ENCODE measurements around the gene SCARF1.

Gene SCARF1

DNA sequence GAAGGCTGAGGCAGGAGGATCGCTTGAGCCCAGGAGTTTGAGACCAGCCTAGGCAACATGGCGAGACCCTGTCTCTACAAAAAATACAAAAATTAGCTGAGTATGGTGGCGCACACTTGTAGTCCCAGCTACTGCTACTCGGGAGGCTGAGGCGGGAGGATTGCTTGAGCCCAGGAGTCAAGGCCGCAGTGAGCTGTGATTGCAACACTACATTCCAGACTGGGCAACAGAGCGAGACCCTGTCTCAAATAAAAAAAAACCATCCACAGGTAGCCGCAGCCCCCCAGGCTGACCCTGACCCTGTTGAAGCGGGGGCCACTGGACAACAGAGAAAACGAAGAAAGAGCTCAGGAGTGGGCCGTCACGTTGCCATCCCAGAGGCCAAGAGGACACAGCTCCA lies 20.9 kb downstream of the SCARF1 start:
- H3K9me2 ChIP-seq (ENCODE audit: low read depth, low read length) = no peaks in the 10 kb centered on the region
- H3K9ac ChIP-seq (ENCODE audit: low read length) = peak overlapping the region; percentile 92; the same call in 1 of the 2 replicates
- no peak overlapping the region for H2AFZ ChIP-seq (ENCODE audit: low read length)
- H3K79me2 ChIP-seq (ENCODE audit: insufficient read depth, low read length) = peaks cover 24% of the 10 kb centered on the region
- H3K27ac ChIP-seq (ENCODE audit: low read depth, low read length, poor library complexity, severe bottlenecking) = peak overlapping the region; percentile 96
- no peaks in the 10 kb centered on the region for H4K20me1 ChIP-seq (ENCODE audit: insufficient read depth, low read length)
- TF ChIP-seq, protein P1, sequence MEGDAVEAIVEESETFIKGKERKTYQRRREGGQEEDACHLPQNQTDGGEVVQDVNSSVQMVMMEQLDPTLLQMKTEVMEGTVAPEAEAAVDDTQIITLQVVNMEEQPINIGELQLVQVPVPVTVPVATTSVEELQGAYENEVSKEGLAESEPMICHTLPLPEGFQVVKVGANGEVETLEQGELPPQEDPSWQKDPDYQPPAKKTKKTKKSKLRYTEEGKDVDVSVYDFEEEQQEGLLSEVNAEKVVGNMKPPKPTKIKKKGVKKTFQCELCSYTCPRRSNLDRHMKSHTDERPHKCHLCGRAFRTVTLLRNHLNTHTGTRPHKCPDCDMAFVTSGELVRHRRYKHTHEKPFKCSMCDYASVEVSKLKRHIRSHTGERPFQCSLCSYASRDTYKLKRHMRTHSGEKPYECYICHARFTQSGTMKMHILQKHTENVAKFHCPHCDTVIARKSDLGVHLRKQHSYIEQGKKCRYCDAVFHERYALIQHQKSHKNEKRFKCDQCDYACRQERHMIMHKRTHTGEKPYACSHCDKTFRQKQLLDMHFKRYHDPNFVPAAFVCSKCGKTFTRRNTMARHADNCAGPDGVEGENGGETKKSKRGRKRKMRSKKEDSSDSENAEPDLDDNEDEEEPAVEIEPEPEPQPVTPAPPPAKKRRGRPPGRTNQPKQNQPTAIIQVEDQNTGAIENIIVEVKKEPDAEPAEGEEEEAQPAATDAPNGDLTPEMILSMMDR (IDR thresholded peaks at IDR 0.05; ENCODE audit: low read length) = no peak
- TF ChIP-seq EZH2 (IDR thresholded peaks at IDR 0.05; ENCODE audit: borderline replicate concordance, low read length) = no peak
- peaks cover 31% of the 10 kb centered on the region for H3K4me1 ChIP-seq (ENCODE audit: insufficient read depth, low read length, severe bottlenecking)
- H3F3A ChIP-seq (ENCODE audit: insufficient read depth, low read length) = no peaks in the 10 kb centered on the region
- H3K4me2 ChIP-seq (ENCODE audit: low read length) = peak overlapping the region; percentile 96
- H3K4me3 ChIP-seq (ENCODE audit: low read depth, low read length, poor library complexity, severe bottlenecking) = peak overlapping the region; percentile 92
- H3K36me3 ChIP-seq (ENCODE audit: insufficient read depth, low read length) = peaks cover 71% of the 10 kb centered on the region
- H3K27me3 ChIP-seq (ENCODE audit: insufficient read depth, low read length) = no peaks in the 10 kb centered on the region
- H3K9me3 ChIP-seq (ENCODE audit: low read length) = no peaks in the 10 kb centered on the region

DNA sequence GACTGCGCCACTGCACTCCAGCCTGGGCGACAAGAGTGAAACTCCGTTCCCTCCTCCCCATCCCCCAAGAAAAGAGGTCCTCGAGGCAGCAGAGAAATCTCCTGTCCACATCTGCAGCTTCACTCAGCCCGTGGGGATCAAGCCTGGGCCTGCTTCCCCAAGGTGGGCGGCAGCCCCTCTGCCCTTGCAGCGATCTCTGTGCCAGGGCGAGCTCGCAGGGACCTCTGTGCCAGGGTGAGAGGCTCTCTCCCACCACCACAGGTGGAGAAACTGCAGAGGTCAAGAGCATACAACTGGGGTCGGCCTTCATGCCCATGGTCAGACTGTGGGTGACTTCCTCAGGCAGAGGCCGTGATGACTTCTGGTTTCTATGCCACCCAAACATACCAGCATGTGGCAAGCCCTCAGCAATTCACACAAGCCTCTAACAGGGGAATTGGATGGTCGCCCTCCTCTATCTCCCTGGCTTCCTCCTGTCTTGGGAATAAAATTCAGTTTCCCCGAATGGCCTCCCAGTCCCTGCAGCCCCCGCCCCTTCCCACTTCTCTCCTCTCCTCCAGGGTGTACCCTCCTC lies 22.4 kb downstream of the SCARF1 start:
- Histone ChIP-seq H3K36me3 (ENCODE audit: insufficient read depth, low read length) (peaks cover 86% of the 10 kb centered on the region), H3K9me2 (ENCODE audit: low read depth, low read length) (no peaks in the 10 kb centered on the region), H3K9ac (ENCODE audit: low read length) (no peak overlapping the region), H3K4me3 (ENCODE audit: low read depth, low read length, poor library complexity, severe bottlenecking) (no peak overlapping the region), H3K4me1 (ENCODE audit: insufficient read depth, low read length, severe bottlenecking) (peaks cover 28% of the 10 kb centered on the region), H2AFZ (ENCODE audit: low read length) (no peak overlapping the region), H3F3A (ENCODE audit: insufficient read depth, low read length) (no peaks in the 10 kb centered on the region), H3K4me2 (ENCODE audit: low read length) (no peak overlapping the region), H3K9me3 (ENCODE audit: low read length) (no peaks in the 10 kb centered on the region), H3K27ac (ENCODE audit: low read depth, low read length, poor library complexity, severe bottlenecking) (no peak overlapping the region), H3K79me2 (ENCODE audit: insufficient read depth, low read length) (peaks cover 24% of the 10 kb centered on the region), H3K27me3 (ENCODE audit: insufficient read depth, low read length) (no peaks in the 10 kb centered on the region), H4K20me1 (ENCODE audit: insufficient read depth, low read length) (no peaks in the 10 kb centered on the region)
- TF ChIP-seq, protein P1 (IDR thresholded peaks at IDR 0.05; ENCODE audit: low read length) = no peak
- no peak for TF ChIP-seq EZH2 (IDR thresholded peaks at IDR 0.05; ENCODE audit: borderline replicate concordance, low read length)

GRCh38 chr17:1621273-1621954 lies 24.1 kb downstream of the SCARF1 start:
- no peak overlapping the region for H2AFZ ChIP-seq (ENCODE audit: low read length)
- H3K9ac ChIP-seq (ENCODE audit: low read length) = no peak overlapping the region
- H3K27me3 ChIP-seq (ENCODE audit: insufficient read depth, low read length) = no peaks in the 10 kb centered on the region
- TF ChIP-seq EZH2 (IDR thresholded peaks at IDR 0.05; ENCODE audit: borderline replicate concordance, low read length) = no peak
- TF ChIP-seq, protein P1 (IDR thresholded peaks at IDR 0.05; ENCODE audit: low read length) = no peak
- H3K9me2 ChIP-seq (ENCODE audit: low read depth, low read length) = no peaks in the 10 kb centered on the region
- no peaks in the 10 kb centered on the region for H3K9me3 ChIP-seq (ENCODE audit: low read length)
- peaks cover 19% of the 10 kb centered on the region for H3K4me1 ChIP-seq (ENCODE audit: insufficient read depth, low read length, severe bottlenecking)
- H3K4me3 ChIP-seq (ENCODE audit: low read depth, low read length, poor library complexity, severe bottlenecking) = no peak overlapping the region
- H3K4me2 ChIP-seq (ENCODE audit: low read length) = no peak overlapping the region
- no peak overlapping the region for H3K27ac ChIP-seq (ENCODE audit: low read depth, low read length, poor library complexity, severe bottlenecking)
- peaks cover 92% of the 10 kb centered on the region for H3K36me3 ChIP-seq (ENCODE audit: insufficient read depth, low read length)
- no peaks in the 10 kb centered on the region for H4K20me1 ChIP-seq (ENCODE audit: insufficient read depth, low read length)
- peaks cover 19% of the 10 kb centered on the region for H3K79me2 ChIP-seq (ENCODE audit: insufficient read depth, low read length)
- no peaks in the 10 kb centered on the region for H3F3A ChIP-seq (ENCODE audit: insufficient read depth, low read length)
